Embryonic facial prominence (tissue), 1 donor: ENCODE results near the gene ACOT9.
A peak's percentile ranks its signal among the peaks of the same experiment; 100 is the strongest.
"Not testable (repeated sequence)": the region's sequence is repeated elsewhere in the genome, so short reads cannot be mapped to it uniquely, and the experiment has no call there.

Experiments
- DNase-seq: peaks from one replicate; pipeline ENCODE4 v3.0.0-alpha.2; 2016; ENCODE audit errors: extremely low spot score

ACOT9 gene

DNA sequence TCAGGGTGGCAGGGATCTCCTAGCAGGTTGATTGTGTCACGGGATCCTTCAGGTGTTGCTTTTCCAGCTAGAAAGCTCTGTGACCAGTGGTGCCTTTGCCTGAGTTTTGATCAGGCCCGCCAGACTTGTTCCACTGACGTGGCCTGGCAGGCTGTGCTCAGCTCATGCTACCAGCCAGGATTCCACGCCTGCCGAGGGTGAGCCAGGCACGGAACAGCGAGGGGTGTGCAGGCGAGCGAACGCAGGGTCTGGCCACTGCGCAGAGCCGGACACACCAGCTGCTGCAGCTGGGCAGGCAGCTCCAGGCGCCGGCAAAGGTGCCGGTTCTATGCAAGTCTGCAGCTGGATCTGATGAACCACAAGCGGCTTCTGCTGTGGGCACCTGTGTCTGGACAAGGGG is 22.8 kb upstream of the ACOT9 start:
- DNase-seq, result no peak

DNA sequence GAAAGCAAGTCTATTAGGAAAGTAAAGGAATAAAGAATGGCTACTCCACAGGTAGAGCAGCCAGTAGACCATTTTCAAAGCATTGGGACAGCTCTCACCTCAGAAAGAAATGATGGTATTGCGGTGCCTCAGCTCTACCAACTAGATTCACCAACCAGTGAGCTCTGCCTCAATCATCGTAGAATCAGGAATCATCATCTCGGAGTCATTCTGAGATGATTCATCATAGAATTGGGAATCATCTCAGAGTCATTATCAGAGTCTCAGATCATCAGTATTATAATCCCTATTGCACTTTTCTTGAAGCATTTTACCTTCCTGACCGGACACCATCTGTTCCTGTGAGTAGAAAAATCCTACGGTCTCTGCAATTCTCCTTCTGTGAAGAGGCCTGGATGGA is 22.4 kb upstream of the ACOT9 start:
- no peak for DNase-seq

DNA sequence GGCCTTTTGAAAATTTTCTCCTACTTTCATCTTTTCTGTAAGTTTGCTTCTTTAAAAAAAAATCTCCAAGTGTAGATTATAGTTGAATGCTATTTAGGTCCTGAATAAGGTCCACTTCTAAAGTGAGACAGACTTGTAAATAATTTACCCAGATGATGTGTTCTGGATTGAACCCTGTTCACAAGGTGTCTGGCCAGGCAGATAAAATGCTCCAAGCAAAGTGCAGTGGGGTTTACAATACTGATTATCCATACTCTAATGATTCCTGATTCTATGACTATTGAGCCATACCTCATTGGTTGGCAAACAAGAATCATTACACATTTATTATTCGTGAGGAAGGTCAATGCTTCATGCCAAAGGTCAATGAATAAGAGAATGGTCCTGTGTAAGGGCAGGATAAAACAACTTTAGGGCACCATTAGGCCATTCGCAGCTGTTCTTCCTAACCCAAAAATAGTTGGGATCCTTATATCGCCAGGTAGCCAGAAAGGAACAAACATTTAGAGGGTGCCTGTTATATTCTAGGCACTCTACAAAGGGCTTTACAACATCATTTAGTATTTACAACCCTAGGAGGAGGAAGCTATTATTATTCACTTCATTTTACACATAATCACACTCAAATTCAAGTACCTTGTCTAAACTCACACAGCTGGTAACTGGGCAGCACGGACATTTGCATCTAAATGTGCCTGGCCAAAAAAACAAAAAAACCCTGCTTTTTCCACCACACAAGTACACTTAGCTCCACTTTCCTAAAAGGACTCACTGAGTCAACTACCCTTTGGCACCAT is 21.3 kb upstream of the ACOT9 start:
- DNase-seq, result no peak

DNA sequence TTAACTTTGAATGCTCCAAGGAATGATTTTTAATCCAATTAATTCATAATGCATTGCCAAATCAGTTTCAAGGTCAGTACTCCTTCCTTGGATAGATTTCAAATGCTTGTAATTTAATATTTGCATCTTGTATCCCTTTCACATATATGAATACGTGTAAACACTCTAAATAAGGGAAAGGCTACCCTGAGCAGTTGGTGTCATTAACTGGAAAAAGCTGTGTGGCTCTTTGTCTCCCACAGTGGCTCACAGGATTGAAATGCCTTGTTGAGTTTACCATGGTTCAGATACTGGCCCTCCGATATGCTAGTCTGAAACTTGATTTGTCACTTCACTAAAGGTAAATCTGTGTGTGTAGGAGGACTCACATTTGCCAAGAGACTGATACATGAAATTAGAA is 16.7 kb upstream of the ACOT9 start:
- DNase-seq, result no peak

DNA sequence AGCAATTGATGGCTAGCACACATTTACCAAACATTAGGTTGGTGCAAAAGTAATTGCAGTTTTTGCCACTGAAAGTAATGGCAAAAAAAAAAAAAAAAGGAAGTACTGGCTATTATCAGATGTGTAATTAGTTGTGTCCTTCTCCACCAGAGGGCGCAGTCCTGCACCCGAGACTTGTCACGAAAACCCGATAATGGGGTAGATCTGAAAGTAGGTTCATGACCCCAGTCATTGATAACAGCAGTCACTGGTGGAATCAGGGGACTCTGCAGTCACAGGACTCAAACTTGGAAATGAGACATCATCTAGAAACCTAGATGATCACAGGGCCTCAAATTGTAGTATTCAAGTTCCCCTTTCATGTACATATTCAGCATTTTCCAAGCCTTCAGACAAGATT is 13.1 kb upstream of the ACOT9 start:
- no peak for DNase-seq

DNA sequence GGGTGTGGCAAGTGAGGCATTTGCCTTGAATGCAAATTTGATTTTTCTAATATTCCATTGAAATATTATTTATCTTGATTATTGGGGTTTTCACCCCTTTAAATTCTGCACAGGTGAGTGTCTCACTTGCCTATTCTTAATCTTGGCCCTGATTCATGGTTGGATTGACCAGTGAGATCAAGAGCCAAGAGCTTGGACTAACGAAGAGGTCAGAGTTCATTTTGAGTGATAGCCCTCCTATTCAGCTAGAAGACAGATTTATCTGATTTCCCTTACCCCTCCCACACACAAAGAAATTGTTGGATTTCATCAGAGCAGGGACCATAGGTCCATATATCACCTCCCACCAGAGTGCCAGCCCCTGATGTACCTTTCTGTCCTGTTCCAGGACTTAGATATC is 11.6 kb upstream of the ACOT9 start:
- no peak for DNase-seq

DNA sequence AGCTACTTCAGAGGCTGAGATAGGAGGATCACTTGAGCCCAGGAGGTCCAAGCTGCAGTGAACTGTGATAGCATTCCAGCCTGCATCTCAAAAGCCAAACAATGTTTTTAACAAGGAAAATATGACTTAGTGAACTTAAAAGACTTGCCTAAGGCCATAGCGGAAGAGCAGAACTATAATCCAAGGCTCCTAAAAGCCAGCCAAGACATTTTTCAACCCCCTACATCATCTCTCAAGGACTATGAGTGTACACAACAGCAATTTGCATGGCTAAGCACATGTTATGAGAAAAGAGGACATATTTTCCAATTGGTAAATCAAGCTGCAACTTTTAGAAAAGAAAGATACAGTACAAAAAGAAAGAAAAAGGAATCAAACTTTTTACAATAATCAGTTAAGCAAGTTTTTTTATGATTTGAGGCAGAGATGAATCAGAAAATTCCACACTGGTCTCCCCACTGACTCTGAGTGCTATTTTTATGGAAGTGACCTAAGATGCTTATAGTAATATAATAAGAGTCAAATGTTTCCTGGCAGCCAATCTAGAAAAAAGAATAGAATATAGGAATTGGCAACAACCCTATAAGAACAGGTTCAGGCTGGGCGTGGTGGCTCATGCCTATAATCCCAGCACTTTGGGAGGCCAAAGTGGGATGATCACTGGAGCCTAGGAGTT is 9.8 kb upstream of the ACOT9 start:
- no peak for DNase-seq

DNA sequence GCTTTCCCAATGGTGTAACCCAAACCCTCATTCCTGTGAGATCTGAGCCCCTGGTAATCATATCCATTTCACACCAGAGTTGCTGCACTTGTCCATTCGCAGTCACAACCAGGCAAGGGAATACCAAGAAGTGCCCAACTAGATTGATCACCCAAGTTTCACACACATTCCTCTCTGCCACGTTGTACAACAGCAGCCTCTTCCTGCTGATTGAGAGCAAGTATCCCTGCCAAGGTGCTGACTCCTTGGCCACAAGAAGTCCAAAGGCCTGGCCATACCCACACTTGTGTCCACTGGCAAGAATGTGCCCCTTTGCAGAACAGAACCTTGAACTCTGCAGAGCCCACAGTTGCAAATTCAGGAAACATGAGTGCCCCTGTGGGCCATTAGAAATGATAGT is 6.5 kb upstream of the ACOT9 start:
- no peak for DNase-seq

DNA sequence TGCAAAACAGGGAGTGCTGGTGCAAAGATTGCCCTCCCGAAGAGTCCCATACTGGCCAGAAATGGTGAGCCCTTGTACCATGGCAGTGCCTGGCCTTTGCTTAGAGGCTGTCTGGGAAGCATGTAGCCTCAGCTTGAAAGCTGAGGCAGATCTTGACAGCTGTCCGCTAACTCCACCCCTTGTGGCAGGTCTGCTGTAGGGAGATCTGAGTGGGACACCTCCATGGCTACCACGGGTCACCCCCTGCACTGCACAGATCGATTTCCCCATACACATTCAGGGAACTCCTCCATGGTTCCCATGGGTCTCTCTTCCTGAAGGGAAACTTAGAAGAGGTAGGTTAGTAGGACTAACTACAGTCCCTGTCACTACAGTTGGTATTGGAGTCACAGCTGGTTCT is 6.1 kb upstream of the ACOT9 start:
- DNase-seq, result no peak

DNA sequence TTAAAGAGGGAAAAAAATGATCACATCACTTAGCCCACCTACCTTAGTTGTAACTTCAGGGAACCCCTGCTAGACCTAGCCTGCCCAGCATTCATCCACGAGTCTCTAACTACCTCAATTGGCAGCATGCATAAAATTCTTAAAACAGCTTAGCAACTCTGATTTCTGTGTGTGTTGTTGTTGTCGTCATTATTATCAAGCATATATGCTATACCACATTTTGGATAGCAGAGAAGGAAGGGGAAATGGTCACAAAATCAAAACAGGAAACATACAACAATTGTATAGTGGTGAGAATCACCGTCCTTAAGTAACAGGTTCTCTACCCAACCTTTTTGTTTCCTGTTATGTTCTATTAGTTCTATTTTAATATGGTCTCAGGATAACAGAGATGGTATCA is 2.7 kb upstream of the ACOT9 start:
- DNase-seq, result no peak

DNA sequence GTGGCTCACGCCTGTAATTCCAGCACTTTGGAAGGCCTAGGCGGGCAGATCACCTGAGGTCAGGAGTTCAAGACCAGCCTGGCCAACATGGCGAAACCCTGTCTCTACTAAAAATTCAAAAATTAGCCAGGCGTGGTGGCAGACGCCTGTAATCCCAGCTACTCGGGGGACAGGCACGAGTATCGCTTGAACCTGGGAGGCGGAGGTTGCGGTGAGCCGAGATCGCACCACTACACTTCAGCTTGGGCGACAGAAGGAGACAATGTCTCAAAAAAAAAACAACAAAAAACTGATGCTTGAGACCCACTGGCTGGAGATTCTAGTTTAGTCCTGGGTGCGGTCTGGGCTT is 521 bp upstream of the ACOT9 start:
- not testable (repeated sequence) for DNase-seq

DNA sequence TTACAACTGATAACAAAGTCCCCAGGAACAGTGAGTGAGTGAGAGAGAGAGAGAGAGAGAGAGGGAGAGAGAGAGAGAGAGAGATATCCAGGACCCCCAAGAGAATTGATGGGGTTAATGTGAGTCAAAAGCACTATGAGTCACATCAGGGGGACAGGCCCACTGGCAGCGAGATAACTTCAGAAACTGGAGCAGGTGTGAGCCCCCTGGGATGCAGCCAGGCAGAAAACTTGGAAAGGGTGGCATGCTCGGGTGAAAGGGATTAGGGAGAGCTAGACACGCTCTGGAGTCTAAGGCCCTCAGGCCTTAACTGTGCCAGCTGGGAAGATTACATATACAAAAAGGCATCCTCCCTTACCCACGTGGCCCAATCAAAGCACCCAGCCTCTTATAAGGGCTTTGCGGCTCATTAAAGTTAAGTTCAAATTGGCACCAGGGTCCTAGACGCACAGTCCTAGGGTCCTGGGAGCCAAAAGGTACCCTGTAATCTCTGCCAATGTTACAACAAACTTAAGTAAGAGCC is 841 bp downstream of the ACOT9 start:
- peak; percentile 50 for DNase-seq

DNA sequence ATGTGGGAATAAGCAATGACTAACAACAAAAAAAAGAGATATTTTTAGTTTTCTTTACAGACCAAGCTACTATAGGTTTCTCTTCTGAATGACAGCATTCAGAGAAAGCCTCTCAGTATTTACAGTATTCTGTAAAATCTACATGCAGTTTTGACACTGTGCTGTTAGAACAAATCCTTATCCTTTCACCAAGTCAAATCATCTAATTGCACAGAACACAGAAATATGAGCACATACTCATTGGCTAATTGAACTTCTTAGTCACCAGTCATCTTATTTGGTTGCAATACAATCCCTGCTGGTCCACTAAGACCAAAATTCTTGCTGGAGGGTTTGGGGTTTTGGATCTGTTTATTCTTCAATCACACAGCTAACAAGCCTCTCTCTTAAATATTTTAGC is 5.7 kb downstream of the ACOT9 start:
- DNase-seq, result no peak

DNA sequence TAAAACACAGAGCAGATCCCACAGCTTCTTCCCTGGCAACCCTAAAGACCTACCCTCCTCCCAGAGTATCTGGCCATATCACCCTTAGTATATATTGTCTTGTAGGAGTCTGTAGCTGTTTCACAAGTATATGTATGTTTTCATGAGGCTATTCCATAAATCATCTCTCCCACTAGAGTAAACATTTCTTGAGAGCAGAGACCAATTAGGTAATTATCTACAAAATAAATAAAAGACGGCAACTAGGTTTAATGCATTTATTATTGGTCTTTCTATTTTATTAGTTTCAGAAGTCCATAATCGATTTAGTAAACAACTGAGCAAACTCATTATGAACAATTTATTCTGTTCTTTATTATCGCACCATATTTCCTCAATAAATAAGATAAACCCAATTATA is 7.0 kb downstream of the ACOT9 start:
- no peak for DNase-seq

DNA sequence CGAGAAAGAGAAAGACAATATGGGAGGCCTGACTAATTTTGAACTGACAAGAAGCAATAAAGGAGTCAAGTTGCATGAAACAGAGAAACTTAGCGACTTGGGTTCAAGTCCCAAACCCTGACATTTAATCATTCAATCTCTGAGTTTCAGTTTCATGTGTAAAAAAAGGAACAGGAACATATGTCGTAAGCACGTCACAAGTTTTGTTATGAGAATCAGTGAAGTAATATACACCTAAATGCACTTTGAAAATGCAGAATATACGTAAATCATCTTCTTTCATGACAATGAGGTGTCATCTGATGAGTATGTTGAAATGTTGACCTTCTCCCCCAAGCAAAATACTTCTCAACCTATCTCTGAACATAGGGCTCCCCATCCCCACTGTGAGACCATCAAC is 10.4 kb downstream of the ACOT9 start:
- no peak for DNase-seq

DNA sequence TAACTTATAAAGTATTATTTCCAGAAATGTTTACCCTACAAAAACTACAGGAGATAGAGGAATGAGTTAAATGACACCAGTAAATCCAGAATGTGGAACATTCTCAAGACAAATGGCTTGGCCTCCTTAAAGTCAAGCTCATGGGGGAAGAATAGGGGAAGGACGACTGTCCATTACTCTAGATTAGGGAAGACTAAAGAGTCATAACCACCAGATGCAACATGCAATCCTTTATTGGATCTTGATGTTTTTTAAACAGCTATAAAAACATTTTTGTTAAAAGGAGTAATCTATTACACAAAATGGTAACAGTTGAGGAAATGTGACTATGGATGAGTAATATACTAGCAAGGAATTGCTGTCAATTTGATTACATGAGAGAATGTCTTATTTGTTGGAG is 11.1 kb downstream of the ACOT9 start:
- no peak for DNase-seq

DNA sequence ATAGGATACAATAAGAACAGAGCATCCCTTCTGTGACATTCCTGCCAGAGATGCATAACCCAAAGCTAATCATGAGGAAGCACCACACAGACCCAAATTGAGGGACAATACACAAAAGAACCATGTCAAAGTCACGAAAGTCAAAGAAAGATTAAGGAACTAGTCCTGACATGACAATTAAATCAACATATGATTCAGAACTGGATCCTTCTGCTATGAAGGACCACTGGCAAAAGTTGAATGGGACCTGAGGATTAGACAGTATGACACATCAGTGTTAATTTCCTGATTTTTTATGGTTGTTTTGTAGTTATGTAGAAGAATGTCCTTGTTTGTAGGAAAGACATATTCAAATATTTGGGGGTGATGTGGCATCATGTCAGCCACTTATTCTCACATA is 13.9 kb downstream of the ACOT9 start:
- DNase-seq, result no peak

DNA sequence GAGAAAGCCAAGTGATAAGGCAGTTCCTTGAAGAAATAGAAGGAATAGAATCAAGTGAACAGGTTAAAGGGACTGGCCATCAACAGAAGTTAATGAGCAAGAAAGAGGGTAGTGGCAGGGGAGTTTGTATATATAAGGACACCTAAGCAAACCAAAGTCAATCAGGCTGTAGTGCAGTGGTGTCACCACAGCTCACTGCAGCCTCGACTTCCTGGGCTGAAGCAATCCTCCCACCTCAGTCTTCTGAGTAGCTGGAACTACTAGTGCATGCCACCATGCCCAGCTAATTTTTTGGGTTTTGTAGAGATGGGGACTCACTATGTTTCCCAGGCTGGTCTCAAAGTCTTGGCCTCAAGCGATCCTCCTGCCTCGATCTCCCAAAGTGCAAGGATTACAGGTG is 15.9 kb downstream of the ACOT9 start:
- DNase-seq, result no peak

DNA sequence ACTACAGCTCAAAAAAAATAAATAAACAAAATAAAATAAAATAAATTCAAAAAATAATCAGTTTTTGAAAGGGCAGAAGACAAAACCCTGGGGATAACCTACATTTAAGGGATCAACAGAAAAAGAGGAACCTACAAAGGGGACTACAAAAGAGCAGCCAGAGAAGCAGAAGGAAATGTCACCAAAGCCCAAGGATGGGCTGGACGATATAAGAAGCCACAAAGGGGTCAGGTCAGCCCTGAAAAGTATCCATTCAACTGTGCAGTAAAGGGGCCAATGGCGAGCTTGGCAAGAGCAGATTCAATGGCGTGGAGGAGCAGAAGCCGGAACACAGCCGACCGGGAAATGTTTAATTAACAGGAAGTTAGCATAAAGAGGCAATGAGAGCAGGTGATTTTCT is 16.9 kb downstream of the ACOT9 start:
- no peak for DNase-seq

DNA sequence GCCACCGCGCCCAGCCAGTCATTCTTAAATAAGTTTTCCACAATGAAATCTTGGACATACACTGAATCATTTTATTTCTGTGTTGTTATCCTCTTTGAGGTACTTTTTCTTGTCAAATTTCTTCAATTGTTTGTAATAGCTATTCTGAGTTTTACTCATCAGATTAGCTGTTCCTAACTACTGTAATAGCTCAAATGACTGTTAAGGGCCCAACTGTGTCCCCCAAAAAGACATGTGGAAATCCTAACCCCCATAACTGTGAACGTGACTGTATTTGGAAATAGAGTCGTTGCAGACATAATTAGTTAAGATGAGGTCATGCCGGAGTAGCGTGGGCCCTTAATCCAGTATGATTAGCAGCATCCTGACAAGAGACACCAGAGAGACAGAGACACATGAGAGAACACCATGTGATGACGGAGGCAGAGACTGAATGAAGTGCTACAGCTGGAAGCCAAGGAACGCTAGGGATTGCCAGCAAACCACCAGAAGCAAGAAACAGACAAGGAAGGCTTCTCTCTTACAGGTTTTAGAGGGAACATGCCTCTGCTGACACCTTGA is 22.9 kb downstream of the ACOT9 start:
- no peak for DNase-seq

DNA sequence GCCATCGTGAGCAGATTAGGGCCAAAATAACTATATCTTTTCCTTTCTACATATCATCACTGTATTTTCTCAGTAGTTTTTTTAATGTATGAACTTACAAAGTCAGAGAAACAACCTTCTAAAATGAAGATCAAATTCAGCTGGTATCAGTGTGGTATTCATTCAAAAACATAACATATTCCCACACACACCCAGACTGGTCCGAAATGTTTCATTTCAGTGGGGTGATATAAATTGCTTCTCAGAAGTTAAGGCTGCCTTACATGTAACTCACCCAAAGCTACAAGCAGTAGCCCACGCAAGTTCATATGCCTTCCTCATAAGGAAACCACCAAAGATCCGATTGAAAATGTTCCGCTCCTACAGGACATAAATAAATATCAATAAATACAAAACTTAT is 37.8 kb downstream of the ACOT9 start:
- no peak for DNase-seq

DNA sequence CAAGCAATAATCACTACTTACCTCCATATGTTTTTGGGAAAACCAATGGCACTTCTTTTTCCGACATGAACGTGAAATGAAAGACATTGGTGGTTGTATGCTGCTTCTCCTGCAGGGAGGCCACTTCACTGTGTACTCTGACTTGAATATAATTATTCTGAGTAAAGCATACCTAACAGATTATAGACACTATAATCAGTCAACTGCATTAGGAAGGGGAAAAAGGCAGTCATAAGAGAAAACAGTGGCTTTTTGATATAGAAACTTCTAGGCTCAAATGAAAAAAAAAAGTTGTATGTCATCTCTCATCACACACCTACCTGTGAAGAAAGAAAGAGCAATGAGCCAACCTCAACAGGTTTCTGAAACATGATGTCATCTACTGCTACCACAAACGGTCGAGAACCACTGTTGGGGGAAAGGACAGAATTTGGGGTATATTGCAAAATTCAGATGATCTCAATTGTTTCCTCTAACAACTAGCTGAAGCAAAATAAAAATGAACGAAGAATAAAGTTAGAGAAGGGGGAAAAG is 38.3 kb downstream of the ACOT9 start:
- no peak for DNase-seq

DNA sequence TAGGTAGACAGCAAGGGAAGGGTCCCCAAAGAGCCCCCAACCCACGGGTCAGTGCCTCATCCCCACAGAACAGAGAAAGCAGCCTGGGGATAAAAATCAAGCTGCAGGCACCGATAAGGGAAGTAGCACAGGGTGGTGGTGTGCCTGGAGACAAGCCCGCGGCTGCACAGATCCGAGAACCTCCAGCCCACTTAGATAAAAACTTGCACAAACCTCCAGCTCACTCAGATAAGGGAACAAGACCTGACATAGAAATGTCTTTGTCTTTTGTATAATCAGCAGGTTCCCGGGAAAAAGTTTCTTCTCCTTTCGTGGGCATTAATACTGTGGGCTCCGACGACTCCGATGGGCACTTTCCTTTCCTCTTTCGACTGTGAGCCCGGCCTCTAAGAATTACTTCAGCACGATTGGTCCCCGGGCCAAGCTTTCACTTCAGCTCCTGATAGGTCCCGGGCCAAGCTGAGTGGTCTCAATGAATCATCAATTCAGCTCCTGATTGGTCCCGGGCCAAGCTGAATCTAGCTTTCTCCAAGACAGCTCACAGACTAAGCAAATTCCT is 43.4 kb downstream of the ACOT9 start:
- DNase-seq, result no peak
